Stimulated activated CD4-positive, alpha-beta T cell treated with anti-CD3 and anti-CD28 coated beads, Interleukin-2, amount 100 ng/mL, for 24 hours (primary cell): ENCODE data around the gene SBK3.
"Not testable (repeated sequence)": the region's sequence is repeated elsewhere in the genome, so short reads cannot be mapped to it uniquely, and the experiment has no call there.

Experiments
- DNase-seq, 2 donors: peaks; one replicate each; pipeline ENCODE4 v3.0.0-alpha.2; 2020

SBK3 gene

DNA sequence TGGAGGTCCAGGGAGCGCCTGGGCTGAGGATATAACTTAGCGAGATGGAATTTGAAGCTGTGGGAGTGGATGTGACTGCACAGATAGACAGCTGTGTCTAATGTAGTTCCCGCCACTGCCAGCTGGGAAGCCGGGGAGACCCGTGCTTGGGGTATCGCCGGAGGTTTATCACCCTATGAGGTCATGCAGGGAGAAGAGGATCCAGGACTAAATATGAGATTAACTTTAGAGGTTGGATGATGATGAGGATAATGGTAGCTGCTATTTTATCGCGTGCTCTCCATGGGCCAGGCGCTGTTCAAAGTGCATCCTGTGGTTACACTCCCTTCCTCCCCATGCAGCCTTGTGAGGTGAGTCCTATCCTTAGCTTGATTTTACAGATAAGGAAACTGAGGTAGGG is 37.2 kb downstream of the SBK3 start:
- no peak for DNase-seq

DNA sequence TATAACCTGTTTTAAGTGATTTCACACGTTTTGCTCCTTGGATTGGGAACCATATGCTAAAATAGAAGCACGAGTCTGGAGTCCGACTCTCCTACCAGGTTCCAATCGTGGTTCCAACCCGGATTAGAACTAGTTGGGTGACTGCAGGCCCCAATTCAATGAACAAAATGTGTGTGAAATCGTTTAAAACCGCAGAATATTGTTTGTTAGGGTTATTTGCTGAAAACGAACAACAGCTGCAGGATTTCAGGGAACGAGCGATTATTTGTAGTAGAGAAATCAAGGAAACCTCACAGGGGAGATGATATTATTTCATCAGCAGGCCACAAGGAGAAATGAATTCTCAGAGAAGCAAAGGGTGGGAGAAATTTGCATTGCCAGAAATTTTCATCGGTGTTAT is 40.4 kb downstream of the SBK3 start:
- DNase-seq: no peak

DNA sequence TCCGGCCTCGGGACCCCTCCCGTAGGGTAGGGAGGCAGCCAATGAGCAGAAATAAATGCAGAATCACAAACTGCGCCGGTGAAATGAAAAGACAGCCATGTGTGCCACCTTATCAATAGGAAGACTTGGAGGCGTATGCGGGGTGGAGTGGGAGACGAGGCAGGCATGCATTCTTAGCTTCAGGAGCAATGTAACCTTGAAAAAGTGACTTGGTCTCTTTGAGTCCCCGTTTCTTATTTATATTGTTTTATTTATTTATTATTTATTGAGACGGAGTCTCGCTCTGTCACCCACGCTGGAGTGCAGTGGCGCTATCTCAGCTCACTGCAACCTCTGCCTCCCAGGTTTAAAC is 41.1 kb downstream of the SBK3 start:
- no peak for DNase-seq

DNA sequence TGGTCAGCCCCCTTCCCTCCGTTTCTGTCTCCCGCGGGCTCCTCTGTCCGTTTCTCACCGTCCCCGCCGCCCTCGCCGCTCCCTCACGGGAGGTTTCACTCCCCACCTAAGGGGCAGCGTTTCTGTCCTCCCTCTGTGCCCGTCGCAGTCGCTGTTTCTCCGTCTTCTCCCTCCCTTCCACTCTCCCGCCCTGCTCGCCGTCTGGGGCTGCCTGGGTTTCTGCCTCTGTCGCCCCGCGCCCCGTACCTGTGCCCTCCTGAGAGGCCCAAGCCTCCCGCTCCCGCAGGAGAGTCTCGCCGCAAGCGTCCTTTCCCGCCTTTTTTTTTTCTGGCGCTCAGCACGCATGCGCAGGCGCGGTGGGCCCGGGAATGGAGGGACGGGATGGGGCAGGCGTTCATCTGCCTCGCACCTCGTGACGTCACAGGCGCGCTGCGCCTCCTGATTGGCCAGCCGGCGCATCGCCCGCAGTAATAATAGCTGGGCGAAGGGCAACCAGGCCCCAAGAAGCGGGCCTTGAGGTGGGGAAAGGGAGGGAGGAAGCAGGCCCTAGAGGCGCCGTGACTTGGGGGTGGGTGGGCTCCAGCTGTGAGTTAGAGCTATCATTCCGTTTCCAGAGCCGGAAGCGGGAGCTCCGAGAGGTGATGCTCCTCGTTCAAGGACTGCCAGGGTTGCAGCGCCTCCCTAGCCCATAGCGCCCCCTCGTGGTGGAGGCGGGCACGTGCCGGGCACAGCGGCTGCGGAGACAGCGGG is 41.7 kb downstream of the SBK3 start:
- DNase-seq: peak; percentile 95 to 98

DNA sequence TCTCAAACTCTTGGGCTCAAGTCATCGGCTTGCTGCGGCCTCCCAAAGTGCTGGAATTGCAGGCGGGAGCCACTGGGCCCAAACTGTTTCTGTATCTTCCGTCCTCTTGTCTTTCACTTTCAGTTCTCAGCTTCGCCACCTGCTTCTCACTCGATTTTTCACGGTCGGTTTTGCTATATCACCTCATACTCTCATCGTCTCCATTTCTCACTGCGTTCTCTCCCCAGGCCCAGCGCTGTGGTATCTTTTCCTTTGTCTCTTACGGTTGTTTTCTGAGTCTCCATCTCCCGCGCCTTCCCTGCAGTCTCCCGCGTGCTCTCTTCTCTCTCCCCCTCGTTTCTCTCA is 42.2 kb downstream of the SBK3 start:
- DNase-seq: no peak

DNA sequence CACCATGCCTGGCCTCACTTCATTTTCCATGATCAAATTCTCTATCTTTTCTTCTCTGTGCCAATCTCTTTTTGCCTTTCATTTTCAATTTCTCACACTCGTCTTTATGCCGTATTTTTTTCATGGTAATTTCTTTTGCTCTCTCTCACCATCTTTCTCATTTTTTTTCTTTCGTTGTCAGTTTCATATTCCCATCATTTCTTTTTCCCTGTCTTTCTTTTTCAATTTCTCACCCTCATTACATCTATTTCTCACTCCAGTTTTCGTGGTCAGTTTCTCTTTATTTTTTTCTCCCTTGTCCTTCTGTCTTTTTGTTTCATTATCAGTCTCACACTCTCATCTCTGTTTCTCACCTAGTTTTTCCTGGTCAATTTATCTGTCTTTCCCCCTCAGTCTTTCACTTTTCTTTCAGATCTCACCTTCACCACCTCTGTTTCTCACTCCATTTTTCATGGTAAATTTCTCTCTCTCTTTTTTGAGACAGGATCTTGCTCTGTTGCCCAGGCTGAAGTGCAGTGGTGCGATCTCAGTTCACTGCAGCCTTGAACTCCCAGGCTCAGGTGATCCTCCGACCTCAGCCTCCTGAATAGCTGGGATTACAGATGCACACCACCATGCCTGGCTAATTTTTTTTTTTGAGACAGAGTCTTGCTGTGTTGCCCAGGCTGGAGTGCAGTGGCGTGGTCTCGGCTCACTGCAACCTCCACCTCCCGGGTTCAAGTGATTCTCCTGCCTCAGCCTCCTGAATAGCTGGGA is 43.0 kb downstream of the SBK3 start:
- no peak for DNase-seq

DNA sequence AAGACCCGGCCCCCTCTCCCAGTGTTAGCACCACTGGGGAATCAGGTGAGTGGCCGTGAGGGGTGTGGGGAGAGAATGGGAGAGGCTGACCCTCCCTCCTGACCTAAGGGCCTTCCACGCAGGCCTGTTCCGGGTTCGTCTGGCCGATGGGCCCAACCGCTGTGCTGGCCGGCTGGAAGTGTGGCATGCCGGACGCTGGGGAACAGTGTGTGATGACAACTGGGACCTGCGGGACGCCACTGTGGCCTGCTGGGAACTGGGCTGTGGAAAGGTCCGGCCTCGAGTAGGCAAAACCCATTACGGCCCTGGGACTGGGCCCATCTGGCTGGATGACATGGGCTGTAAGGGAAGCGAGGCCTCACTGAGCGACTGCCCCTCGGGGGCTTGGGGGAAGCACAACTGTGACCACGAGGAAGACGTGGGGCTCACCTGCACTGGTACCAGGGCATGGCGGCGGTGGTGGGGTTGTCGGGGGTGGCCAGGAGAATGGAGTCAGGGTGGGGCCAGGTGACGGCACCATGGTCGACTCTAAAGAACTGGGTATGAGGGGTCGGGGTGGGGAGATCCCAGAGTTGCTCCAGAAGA is 44.9 kb downstream of the SBK3 start:
- no peak for DNase-seq

DNA sequence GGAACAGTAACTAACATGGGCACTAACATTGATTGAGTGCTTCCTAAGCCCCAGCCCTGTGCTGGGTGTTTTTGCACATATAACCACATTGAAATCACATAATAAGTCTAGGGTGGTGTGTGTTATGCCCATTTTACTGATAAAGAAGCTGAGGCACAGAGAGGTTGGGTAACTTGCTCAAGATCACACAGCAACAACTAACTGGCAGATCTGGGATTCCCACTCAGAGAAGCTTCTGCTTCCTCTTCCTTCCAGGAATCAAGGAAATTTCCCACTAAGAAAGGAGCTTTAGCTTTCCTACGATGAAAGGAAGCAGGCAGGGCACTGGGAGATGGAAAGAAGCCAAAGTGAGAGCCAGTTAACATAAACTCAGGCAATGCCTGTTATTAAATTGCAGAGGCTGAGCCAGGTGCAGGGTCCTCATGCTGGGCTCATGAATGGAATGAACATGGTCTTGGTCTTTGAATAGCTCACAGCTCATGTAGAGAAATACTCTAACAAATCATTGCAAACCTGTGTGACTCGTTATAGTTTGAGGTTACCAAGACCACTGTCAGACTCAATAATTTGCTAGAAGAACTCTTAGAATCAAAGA is 47.0 kb downstream of the SBK3 start:
- DNase-seq: no peak

DNA sequence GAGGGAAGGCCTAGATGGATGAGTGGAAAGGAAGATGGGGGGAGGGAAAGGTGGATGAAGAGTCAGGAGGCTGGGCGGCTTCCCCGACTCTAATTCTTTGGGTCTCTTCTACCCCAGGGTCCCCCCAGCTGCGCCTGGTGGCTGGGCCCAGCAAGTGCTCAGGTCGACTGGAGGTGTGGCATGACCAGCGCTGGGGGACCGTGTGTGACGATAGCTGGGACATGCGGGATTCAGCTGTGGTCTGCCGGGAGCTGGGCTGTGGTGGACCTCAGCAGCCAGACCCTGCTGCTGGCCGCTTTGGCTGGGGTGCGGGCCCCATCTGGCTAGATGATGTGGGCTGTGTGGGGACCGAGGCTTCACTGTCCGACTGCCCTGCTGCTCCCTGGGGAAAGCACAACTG is 47.6 kb downstream of the SBK3 start:
- no peak for DNase-seq

DNA sequence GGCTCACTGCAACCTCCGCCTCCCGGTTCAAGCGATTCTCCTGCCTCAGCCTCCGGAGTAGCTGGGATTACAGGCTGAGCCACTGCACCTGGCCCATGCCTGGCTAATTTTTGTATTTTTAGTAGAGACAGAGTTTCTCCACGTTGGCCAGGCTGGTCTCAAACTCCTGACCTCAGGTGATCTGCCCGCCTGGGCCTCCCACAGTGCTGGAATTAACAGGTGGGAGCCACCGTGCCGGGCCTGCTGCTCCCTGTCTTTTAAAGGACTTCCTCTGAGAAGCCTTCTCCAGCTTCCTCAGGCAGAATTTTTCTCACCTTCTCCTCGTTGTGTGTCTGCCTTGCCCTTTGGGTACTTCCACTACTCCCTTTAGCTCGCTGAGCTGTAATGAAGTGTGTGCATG is 48.5 kb downstream of the SBK3 start:
- not testable (repeated sequence) for DNase-seq

DNA sequence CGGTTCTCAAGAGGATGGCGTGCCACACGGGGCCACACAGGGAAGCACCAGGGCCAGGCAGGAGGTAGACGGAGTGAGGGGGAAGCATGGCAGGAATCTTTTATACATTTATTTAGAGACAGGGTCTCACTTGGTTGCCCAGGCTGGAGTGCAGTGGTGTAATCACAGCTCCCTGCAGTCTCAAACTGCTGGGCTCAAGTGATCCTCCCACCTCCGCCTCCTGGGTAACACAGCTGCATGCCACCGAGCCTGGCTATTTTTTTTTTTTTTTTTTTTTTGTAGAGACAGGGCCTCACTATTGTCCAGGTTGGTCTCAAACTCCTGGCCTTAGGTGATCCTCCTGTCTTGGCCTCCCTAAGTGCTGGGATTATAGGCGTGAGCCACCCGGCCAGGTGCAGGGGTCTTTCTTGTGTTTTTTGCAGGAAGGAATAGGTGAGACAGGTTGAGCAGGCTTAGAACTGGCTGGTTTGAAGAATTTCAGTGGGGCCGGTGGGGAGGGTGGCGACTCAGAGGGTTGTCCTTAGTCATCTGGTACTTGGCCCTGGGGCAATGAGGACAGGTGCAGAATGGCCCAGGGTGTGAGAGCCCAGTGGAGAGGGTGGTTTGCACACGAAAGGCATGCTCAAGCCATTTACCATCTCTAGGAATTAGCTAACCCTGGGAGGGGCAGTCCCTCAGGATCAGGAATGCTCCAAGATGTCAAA is 49.5 kb downstream of the SBK3 start:
- no peak for DNase-seq

DNA sequence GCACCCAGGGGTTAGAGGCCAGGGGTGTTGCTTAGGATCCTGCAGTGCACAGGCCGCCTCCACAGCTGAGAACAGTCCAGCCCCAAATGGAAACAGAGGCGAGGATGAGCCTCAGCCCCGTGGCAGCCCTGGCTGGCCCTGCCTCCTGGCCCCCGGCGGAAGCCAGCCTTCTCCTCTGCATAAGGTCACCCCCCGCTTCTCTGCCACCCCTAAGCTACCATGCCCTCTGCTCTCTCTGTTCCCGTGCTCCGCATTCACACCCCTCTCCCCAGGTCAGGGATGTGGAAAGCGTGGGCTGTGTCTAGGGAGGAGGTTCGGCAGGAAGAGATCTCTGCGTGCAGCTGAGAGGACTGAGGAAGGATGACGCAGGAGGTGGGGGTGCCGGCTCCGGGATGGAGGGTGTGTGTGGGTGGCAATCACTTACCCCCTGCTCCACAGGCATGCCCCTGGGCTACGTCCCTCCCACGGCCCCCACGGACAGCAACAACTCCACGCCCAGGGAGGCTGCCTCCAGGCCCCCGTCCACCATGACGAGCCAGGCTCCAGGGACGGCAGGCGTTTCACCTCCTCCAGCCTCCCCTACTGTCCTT is 51.1 kb downstream of the SBK3 start:
- no peak for DNase-seq

DNA sequence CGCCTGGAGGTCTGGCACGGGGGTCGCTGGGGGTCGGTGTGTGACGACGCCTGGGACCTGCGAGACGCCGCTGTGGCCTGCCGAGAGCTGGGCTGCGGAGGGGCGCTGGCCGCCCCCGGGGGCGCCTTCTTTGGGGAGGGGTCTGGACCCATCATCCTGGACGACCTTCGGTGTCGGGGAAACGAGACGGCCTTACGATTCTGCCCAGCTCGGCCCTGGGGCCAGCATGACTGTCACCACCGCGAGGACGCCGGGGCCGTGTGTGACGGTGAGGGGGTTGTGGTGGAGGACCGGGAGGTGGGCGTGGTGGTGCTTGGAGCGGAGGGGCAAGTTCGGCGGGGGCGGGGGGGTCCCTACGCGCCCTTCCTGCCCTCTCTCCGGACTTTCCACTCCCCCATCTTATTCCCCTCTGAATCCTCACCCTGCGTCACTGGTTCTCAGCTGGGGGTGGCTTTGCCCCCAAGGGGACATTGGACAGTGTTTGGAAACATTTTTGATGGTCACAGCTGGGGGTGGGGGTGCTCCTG is 51.6 kb downstream of the SBK3 start:
- no peak for DNase-seq

DNA sequence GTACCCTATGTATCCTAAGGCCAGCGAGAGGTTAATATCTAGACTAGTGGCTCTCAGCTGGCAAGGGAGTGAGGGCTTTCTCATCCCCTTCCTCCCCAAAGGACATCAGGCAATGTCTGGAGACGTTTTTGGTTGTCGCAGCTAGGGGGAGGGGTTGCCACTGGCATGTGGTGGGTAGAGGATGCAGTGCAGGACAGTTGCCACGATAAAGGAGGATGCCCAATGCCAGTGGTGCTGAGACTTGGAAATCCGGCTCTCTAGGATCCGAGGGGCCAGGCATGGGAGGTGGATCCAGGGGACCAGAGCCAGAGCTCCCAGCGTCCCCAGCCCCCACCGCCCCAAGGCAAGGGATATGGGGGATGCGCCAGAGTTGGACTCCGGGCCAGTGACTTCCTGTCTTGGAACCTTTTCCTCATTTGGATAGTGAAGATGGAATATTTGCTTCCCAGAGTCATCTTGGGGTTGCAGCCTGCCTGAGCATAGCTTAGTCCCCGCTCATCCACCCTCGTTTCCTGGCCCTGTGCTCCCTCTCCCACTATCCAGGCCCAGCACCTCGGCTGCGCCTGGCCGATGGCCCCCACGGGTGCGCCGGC is 52.2 kb downstream of the SBK3 start:
- no peak for DNase-seq

DNA sequence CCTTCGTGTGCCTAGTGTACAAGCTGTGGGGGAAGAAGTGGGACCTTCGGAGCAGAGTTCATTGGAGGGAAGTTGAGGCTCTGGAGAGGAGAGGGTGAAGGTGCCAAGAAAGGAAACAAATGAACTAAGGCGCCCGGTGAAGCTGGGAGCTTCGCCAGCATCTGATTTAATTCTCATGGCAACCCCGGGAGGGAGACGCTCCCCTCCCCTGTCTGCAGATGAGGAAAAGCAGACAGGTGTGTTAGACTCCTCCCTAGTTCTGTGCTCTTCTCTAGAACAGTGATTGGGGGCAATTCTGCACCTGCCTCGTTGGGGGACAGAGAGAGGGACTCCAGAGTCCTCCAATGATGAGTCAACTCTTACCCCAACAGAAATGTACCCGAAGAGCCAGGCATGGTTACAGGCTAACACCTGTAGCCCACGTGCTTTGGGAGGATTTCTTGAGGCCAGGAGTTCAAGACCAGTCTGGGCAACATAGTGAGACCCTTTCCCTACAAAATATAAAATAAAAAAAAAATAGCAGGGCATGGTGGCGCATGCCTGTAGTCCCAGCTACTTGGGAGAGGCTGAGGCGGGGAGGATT is 52.9 kb downstream of the SBK3 start:
- no peak for DNase-seq

DNA sequence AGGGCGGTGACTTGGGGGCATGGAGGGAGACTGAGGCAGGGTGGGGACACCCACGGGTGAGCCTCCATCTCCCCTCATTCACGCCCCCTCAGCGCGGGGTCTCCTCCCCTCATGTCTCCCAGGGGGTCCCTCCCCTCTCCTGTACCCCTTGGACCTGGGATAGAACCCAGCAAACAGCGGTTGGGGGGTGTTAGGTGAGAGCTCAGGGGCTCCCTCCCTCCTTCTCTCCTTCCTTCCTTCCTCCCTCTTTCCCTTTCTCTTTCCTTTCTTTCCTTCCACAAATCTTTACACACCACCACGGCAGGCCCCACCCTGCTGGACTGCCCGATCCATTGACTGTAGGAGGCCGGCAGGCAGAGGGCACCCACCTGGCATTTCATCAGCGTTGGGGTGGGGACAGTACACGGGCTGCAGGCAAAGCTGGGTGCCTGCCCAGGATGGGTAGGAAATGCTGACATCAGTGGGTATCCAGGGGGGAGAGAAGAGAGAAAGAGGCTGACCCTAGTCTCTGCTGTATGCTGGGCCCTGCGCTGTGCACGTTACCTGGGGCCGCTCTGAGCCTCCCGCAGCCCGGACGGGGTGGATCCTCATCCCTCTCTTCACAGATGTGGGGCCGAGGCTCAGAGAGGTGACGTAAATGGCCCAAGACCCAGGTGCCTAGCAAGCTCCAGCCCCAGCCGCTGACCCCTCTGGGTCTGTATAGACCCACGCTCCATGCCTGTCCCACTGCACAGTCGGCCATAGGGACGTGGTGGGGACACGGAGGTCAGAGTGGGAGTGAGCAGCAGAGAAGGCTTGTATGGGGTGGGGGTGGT is 53.6 kb downstream of the SBK3 start:
- no peak for DNase-seq
